DMS 273 (cell line): Measurements from ENCODE around the gene EI24.

Source experiments
- DNase-seq: peaks from one replicate; lab custom pipeline; 2025; ENCODE audit not compliant: unreplicated experiment; lab: John Stamatoyannopoulos, UW

The EI24 gene

GRCh38 chr11:125578783-125579182 lies 9.5 kb downstream of the EI24 start:
- no peak for DNase-seq

- DNase-seq: no peak
These were observed 10.5 kb downstream of the EI24 start for GRCh38 chr11:125579811-125580210.

GRCh38 chr11:125583496-125583895 lies 14.2 kb downstream of the EI24 start:
- no peak for DNase-seq

- DNase-seq: no peak
These were observed 16.2 kb downstream of the EI24 start for GRCh38 chr11:125585487-125585886.

GRCh38 chr11:125586623-125587022 lies 17.3 kb downstream of the EI24 start:
- no peak for DNase-seq

- no peak for DNase-seq
These were observed 18.2 kb downstream of the EI24 start for GRCh38 chr11:125587480-125587879.

GRCh38 chr11:125588505-125588904 lies 19.2 kb downstream of the EI24 start:
- no peak for DNase-seq

- peak; percentile 50 for DNase-seq
These were observed 22.5 kb downstream of the EI24 start for GRCh38 chr11:125591649-125592304.

GRCh38 chr11:125592305-125593113 lies 23.2 kb downstream of the EI24 start, which contains the start of gene STT3A:
STT3A (plus strand) TSS chr11:125592852; CDS start chr11:125595916, 3,064 bp downstream.
- peak; percentile 99 for DNase-seq

GRCh38 chr11:125593114-125593820 lies 24.0 kb downstream of the EI24 start:
- DNase-seq: peak; percentile 62

- DNase-seq: no peak
These were observed 25.7 kb downstream of the EI24 start for GRCh38 chr11:125594958-125595357.

GRCh38 chr11:125600663-125601062 lies 31.4 kb downstream of the EI24 start:
- DNase-seq: no peak

GRCh38 chr11:125603207-125603606 lies 33.9 kb downstream of the EI24 start:
- no peak for DNase-seq

GRCh38 chr11:125605417-125605816 lies 36.1 kb downstream of the EI24 start:
- no peak for DNase-seq

GRCh38 chr11:125609545-125609944 lies 40.3 kb downstream of the EI24 start:
- DNase-seq: no peak

- DNase-seq: no peak
These were observed 49.1 kb downstream of the EI24 start for GRCh38 chr11:125618383-125618782.

- no peak for DNase-seq
These were observed 52.7 kb downstream of the EI24 start for GRCh38 chr11:125621995-125622394.

- no peak for DNase-seq
These were observed 53.8 kb downstream of the EI24 start for GRCh38 chr11:125623064-125623463.

GRCh38 chr11:125624756-125625213 lies 55.5 kb downstream of the EI24 start, which contains the start of gene CHEK1:
CHEK1 (plus strand) TSS chr11:125625163; CDS start chr11:125626769, 1,606 bp downstream.
- DNase-seq: no peak

GRCh38 chr11:125625225-125625629 lies 56.0 kb downstream of the EI24 start:
- DNase-seq: no peak

GRCh38 chr11:125625630-125626287 lies 56.5 kb downstream of the EI24 start:
- peak; percentile 95 for DNase-seq
